DMS53 (cell line): ENCODE measurements around the gene NUP210L.
A peak's percentile ranks its signal among the peaks of the same experiment; 100 is the strongest.
"Not testable (repeated sequence)": the region's sequence is repeated elsewhere in the genome, so short reads cannot be mapped to it uniquely, and the experiment has no call there.

Experiments used
- DNase-seq: peaks from one replicate; lab custom pipeline; 2025; lab: John Stamatoyannopoulos, UW

NUP210L gene

GRCh38 chr1:153991806-153992205, 163.1 kb downstream of the NUP210L start:
- no peak for DNase-seq

GRCh38 chr1:153991151-153991630, 163.7 kb downstream of the NUP210L start:
- DNase-seq: no peak

- peak; percentile 99 for DNase-seq
Measured at GRCh38 chr1:153990468-153991150, 164.3 kb downstream of the NUP210L start, which contains the start of gene RPS27. Gene RPS27, plus strand, starts transcription at chr1:153990762. Its CDS starts 35 bp downstream, at chr1:153990797.

- DNase-seq: no peak
Measured at GRCh38 chr1:153987621-153988020, 167.3 kb downstream of the NUP210L start.

GRCh38 chr1:153985941-153986761, 168.7 kb downstream of the NUP210L start, which contains the start of gene RAB13:
Gene RAB13, minus strand, starts transcription at chr1:153986339. Its CDS starts 103 bp downstream, at chr1:153986236.
- DNase-seq: peak; percentile 92

- no peak for DNase-seq
Measured at GRCh38 chr1:153985341-153985912, 169.4 kb downstream of the NUP210L start.

- no peak for DNase-seq
Measured at GRCh38 chr1:153984123-153984894, 170.6 kb downstream of the NUP210L start.

GRCh38 chr1:153981735-153982134, 173.1 kb downstream of the NUP210L start:
- DNase-seq: not testable (repeated sequence)

- DNase-seq: not testable (repeated sequence)
Measured at GRCh38 chr1:153979091-153979490, 175.8 kb downstream of the NUP210L start.

- DNase-seq: no peak
Measured at GRCh38 chr1:153978274-153978909, 176.5 kb downstream of the NUP210L start.

- peak; percentile 93 for DNase-seq
Measured at GRCh38 chr1:153977250-153978240, 177.3 kb downstream of the NUP210L start, which contains the start of gene JTB. Gene JTB, minus strand, starts transcription at chr1:153977674. Its CDS starts 422 bp downstream, at chr1:153977252.

GRCh38 chr1:153976819-153977249, 178.0 kb downstream of the NUP210L start:
- DNase-seq: peak; percentile 50

GRCh38 chr1:153973525-153973924, 181.3 kb downstream of the NUP210L start:
- DNase-seq: no peak

GRCh38 chr1:153973071-153973470, 181.8 kb downstream of the NUP210L start:
- no peak for DNase-seq

GRCh38 chr1:153970346-153970745, 184.5 kb downstream of the NUP210L start:
- DNase-seq: no peak

- no peak for DNase-seq
Measured at GRCh38 chr1:153968972-153969371, 185.9 kb downstream of the NUP210L start.

- peak; percentile 54 for DNase-seq
Measured at GRCh38 chr1:153968408-153968807, 186.5 kb downstream of the NUP210L start.

GRCh38 chr1:153968000-153968363, 186.9 kb downstream of the NUP210L start:
- peak; percentile 80 for DNase-seq

- DNase-seq: peak; percentile 99
Measured at GRCh38 chr1:153967107-153967999, 187.5 kb downstream of the NUP210L start, which contains the start of gene CREB3L4. Gene CREB3L4, plus strand, starts transcription at chr1:153967902. Its CDS starts 624 bp downstream, at chr1:153968526.
